ENCODE data around the gene ANKS1B. TPM values are rescaled to one million over a fixed set of nuclear protein-coding genes. Genes with fewer than 3 reads are reported as not detected.

The ANKS1B gene
- total RNA-seq, 1 donor from 2014 or later, result not detected

- no peak for DNase-seq
Measured at GRCh38 chr12:98788396-98788795, 1196.3 kb downstream of the ANKS1B start.

GRCh38 chr12:98786653-98787052 is 1198.1 kb downstream of the ANKS1B start:
- no peak for DNase-seq

- DNase-seq, result no peak
Measured at GRCh38 chr12:98783420-98783819, 1201.3 kb downstream of the ANKS1B start.

- DNase-seq, result no peak
Measured at GRCh38 chr12:98780261-98780660, 1204.5 kb downstream of the ANKS1B start.

- no peak for DNase-seq
Measured at GRCh38 chr12:98772818-98773217, 1211.9 kb downstream of the ANKS1B start.

- DNase-seq, result no peak
Measured at GRCh38 chr12:98771811-98772752, 1212.7 kb downstream of the ANKS1B start.

GRCh38 chr12:98770230-98770629 is 1214.5 kb downstream of the ANKS1B start:
- DNase-seq, result no peak

- no peak for DNase-seq
Measured at GRCh38 chr12:98769068-98769467, 1215.7 kb downstream of the ANKS1B start.

- DNase-seq, result no peak
Measured at GRCh38 chr12:98767248-98767647, 1217.5 kb downstream of the ANKS1B start.

- DNase-seq, result no peak
Measured at GRCh38 chr12:98763656-98764055, 1221.1 kb downstream of the ANKS1B start.

GRCh38 chr12:98758331-98758730 is 1226.4 kb downstream of the ANKS1B start:
- DNase-seq, result no peak

- no peak for DNase-seq
Measured at GRCh38 chr12:98757455-98757854, 1227.3 kb downstream of the ANKS1B start.

- peak; percentile 32 for DNase-seq
Measured at GRCh38 chr12:98755855-98756254, 1228.9 kb downstream of the ANKS1B start.

GRCh38 chr12:98754095-98754494 is 1230.6 kb downstream of the ANKS1B start:
- DNase-seq, result no peak

GRCh38 chr12:98752726-98753125 is 1232.0 kb downstream of the ANKS1B start:
- no peak for DNase-seq

- DNase-seq, result no peak
Measured at GRCh38 chr12:98751580-98752115, 1233.1 kb downstream of the ANKS1B start.

GRCh38 chr12:98750511-98750910 is 1234.2 kb downstream of the ANKS1B start:
- DNase-seq, result no peak

GRCh38 chr12:98748463-98748862 is 1236.3 kb downstream of the ANKS1B start:
- DNase-seq, result no peak

GRCh38 chr12:98745578-98746391 is 1239.0 kb downstream of the ANKS1B start:
- peak; percentile 47 for DNase-seq

- DNase-seq, result no peak
Measured at GRCh38 chr12:98744680-98745079, 1240.1 kb downstream of the ANKS1B start.

- DNase-seq, result peak; percentile 65
Measured at GRCh38 chr12:98743362-98743953, 1241.3 kb downstream of the ANKS1B start.

GRCh38 chr12:98741556-98742265 is 1243.0 kb downstream of the ANKS1B start:
- no peak for DNase-seq

Data from dermis blood vessel endothelial cell (primary cell).